ENCODE data around the gene ZNF8. TPM values are rescaled to one million over a fixed set of nuclear protein-coding genes. Genes with fewer than 3 reads are reported as not detected.
"Not testable (repeated sequence)": the region's sequence is repeated elsewhere in the genome, so short reads cannot be mapped to it uniquely, and the experiment has no call there.

The ZNF8 gene
- total RNA-seq, 2 experiments from 2014 or later = 5.1 to 5.4 TPM

DNA sequence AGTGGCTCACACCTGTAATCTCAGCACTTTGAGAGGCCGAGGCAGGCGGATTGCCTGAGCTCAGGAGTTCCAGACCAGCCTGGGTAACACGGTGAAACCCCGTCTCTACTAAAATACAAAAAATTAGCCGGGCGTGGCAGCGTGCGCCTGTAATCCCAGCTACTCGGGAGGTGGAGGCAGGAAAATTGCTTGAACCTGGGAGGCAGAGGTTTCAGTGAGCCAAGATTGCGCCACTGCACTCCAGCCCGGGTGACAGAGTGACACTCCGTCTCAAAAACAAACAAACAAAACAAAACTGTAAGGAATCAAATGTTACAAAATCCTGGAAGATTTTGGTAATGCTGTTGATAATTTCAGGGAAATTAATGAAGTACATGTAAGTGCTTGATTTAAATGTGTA is 69.3 kb downstream of the ZNF8 start:
- CTCF ChIA-PET = interaction anchor here (1.0 to 2.2 kb wide), 3 partner anchors 15 to 172 kb away, joined by 3 to 7 read pairs (median 3); partner anchors contain the start of genes ZBTB45 and ZNF497
- DNase-seq = not testable (repeated sequence)
- peaks cover 17% of the 10 kb centered on the region for H3K36me3 Mint-ChIP-seq (ENCODE audit: low read depth)

DNA sequence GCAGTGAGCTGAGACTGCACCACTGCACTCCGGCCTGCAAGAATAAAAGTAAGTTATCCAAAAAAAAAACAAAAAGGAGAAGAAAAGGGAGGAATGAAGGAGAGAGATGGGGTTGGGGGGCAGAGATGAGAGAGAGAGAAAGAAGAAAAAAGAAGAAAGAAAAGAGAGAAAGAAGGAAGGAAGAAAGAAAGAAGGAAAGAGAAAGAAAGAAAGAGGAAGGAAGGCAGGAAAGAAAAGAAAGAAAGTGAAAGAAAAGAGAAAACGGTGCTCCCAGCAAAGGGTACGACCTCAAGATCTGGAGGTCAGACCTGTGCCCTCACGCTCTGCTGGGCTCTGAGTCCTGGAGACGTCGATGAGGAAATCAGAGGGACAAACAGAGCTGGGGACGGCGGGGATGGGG is 70.8 kb downstream of the ZNF8 start:
- H3K27me3 Mint-ChIP-seq = peaks cover 4% of the 10 kb centered on the region
- CTCF ChIA-PET = interaction anchor here (1.3 kb wide), 1 partner anchor 10 kb away, joined by 3 read pairs; no protein-coding TSS in a partner anchor
- H3K36me3 Mint-ChIP-seq (ENCODE audit: low read depth) = peaks cover 17% of the 10 kb centered on the region
- H3K4me3 Mint-ChIP-seq = peak overlapping the region; percentile 47
- peak overlapping the region; percentile 27 for H3K27ac Mint-ChIP-seq
- POLR2A ChIA-PET = interaction anchor here (1.2 kb wide), 1 partner anchor 30 kb away, joined by 5 read pairs; no protein-coding TSS in a partner anchor
- no peak for DNase-seq
- H3K4me1 Mint-ChIP-seq = peaks cover 31% of the 10 kb centered on the region
- H3K9me3 Mint-ChIP-seq = no peaks in the 10 kb centered on the region

More for the DNA sequence above, 69.3 kb downstream of the ZNF8 start:
- Mint-ChIP-seq H3K4me1 (peaks cover 29% of the 10 kb centered on the region), H3K4me3 (peak overlapping the region; percentile 91), H3K27ac (peak overlapping the region; percentile 89)
- POLR2A ChIA-PET = interaction anchor here (0.7 to 1.2 kb wide), 2 partner anchors 8 to 32 kb away, joined by 3 to 5 read pairs; no protein-coding TSS in a partner anchor
- not testable (repeated sequence) for H3K9me3 Mint-ChIP-seq, H3K27me3 Mint-ChIP-seq

DNA sequence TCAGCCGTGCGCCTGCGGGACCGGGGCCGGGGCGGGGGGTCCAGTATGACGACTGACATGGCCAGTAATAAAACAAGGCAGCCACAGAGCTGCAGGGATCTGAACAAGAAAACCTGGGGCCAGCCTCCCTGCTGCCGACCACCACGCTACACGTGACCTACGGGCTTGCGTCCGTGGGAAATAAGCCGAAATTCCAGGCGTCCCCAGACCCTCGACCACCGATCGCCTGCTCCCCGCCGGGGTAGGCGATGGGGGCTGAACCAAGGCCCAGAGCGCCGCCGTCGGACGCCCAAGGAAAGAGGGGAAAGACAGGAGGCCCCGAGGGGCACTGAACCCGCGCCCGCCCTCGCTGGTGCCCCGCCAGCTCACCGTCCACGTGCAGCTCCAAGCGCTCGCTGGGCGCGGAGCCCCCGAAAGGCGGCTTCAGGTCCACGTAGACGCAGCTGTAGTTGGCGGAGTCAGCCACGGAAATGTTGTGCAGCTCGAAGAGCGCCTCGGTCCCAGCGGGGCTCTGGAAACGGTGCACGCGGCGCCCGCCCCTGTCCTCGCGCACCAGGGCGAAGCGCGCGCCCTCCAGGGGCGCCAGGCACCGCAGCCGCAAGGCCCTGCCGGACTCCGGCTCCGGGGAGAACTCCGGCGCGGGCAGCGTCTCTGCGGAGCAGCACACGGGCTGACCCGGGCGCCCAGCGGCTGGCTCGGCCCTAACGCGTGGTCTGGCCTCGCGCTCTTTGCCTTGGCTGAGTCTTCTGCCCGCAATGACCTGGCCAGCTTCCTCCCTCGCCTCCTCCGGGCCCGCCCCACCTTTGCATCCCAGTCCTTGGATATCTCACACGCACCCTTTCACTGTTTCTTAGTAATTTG is 71.5 kb downstream of the ZNF8 start:
- H3K27me3 Mint-ChIP-seq = peaks cover 4% of the 10 kb centered on the region
- ChIA-PET POLR2A (no interaction called here), CTCF (interaction anchor here (1.3 kb wide), 1 partner anchor 11 kb away, joined by 3 read pairs; no protein-coding TSS in a partner anchor)
- no peak overlapping the region for H3K4me3 Mint-ChIP-seq
- H3K27ac Mint-ChIP-seq = no peak overlapping the region
- H3K4me1 Mint-ChIP-seq = peaks cover 36% of the 10 kb centered on the region
- DNase-seq = no peak
- H3K36me3 Mint-ChIP-seq (ENCODE audit: low read depth) = peaks cover 20% of the 10 kb centered on the region
- no peaks in the 10 kb centered on the region for H3K9me3 Mint-ChIP-seq

DNA sequence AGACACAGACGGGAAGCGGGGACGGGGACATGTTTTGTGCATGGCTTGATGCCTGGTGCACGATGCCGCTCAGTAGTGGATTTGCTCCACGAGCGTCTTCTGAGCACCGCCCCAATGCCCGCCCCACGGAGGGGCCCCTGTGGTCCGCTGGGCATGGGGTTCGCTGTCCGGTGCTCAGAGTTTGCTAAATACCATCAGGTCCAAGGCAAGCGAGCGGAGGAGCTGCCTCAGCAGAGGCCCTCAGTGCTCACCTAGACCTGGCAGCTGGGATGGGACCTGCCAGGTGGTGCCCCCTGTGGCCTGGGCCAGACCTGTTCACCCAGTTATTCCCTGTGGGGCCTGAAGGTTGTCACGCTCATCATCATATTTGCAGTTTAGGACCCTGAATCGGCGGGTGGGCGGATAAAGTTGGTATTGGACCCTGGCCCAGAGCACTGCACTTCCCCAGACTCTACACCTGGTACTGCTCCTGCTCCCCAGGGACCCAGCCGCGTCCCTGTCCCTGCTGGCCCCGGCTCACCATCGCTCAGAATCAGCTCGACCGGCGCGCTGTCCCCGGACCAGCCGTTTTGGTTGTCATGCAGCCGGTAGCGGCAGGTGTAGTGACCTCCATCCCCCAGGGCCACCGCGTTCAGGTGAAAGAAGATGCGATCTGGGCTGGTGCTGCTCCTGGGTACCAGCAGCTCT is 72.3 kb downstream of the ZNF8 start:
- Mint-ChIP-seq H3K4me1 (peaks cover 37% of the 10 kb centered on the region), H3K27ac (no peak overlapping the region), H3K9me3 (no peaks in the 10 kb centered on the region), H3K27me3 (peaks cover 2% of the 10 kb centered on the region), H3K36me3 (ENCODE audit: low read depth) (peaks cover 23% of the 10 kb centered on the region), H3K4me3 (no peak overlapping the region)
- POLR2A ChIA-PET = no interaction called here
- CTCF ChIA-PET = no interaction called here
- no peak for DNase-seq

DNA sequence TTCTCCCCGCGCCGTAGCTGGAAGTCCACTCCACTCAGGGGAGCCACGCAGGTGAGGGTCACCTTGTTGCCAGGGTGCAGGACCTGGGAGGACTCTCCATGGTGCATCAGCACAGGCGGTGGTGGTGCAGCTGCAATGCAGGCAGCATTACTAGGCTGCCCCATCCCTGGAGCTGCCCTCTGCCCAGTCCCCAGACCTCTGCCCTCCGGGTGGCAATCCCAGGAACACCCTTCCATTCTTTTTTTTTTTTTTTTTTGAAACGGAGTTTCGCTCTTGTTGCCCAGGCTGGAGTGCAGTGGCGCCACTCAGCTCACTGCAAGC is 72.8 kb downstream of the ZNF8 start:
- no peak for DNase-seq
- Mint-ChIP-seq H3K4me1 (peaks cover 42% of the 10 kb centered on the region), H3K4me3 (no peak overlapping the region), H3K9me3 (no peaks in the 10 kb centered on the region), H3K27ac (no peak overlapping the region), H3K36me3 (ENCODE audit: low read depth) (peaks cover 23% of the 10 kb centered on the region), H3K27me3 (peaks cover 2% of the 10 kb centered on the region)
- ChIA-PET CTCF (interaction anchor here (0.6 to 0.7 kb wide), 2 partner anchors 222 to 901 kb away, joined by 4 to 6 read pairs; no protein-coding TSS in a partner anchor), POLR2A (no interaction called here)

DNA sequence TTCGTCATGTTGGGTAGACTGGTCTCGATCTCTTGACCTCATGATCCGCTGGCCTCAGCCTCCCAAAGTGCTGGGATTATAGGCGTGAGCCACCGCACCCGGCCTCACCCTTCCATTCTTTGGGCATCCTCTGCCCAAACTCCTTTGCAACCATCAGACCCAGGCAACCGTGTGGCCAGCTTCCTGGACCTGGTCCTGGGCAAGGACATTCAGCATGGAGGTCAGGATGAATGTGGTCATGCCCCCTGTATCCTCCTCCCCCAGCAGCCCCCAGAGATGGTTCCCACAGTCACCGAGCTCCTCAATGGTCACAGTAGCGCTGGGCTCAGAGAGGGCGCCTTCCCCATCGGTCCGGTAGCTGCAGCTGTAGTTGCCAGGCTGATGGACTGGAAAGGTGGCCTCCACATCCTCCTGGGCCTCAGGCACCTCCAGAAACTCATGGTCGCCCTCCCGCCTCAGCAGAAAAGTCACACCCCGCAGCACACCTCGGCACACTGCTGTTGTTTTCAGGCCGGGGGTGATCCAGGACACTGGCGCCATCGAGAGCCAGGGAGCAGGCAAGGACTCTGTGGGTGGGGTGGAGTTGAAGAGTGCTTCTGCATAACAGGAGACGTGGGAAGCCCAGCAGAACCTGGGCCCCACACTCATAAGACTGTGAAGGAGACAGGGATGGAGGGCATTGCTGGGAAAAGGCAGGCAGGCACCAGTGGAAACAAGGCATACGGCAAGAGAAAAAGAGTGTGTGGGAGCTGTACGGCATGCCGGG is 73.4 kb downstream of the ZNF8 start:
- POLR2A ChIA-PET = no interaction called here
- H3K27me3 Mint-ChIP-seq = peaks cover 2% of the 10 kb centered on the region
- CTCF ChIA-PET = interaction anchor here (0.6 to 0.7 kb wide), 2 partner anchors 222 to 901 kb away, joined by 4 to 6 read pairs; no protein-coding TSS in a partner anchor
- DNase-seq = no peak
- no peak overlapping the region for H3K27ac Mint-ChIP-seq
- H3K36me3 Mint-ChIP-seq (ENCODE audit: low read depth) = peaks cover 23% of the 10 kb centered on the region
- H3K4me3 Mint-ChIP-seq = no peak overlapping the region
- peaks cover 40% of the 10 kb centered on the region for H3K4me1 Mint-ChIP-seq
- no peaks in the 10 kb centered on the region for H3K9me3 Mint-ChIP-seq

Small RNAs within 50 kb of the gene (microRNA-seq; reads per million reads assigned to microRNA genes)
- gene MIR6806 (ENCODE audit: borderline microRNAs expressed, borderline replicate concordance) = not detected

Other genes with a start within 250 kb of the ZNF8 start
- not detected for gene ZSCAN1, start 244.9 kb upstream of the ZNF8 start, total RNA-seq
- gene ZNF135, start 219.7 kb upstream of the ZNF8 start, total RNA-seq = 1 to 10 TPM in 1 of 2 experiments, under 1 TPM in 1; 0.77 to 1.1 TPM
- 10 to 100 TPM; 19.0 to 20.6 TPM for gene ZSCAN18, start 180.7 kb upstream of the ZNF8 start, total RNA-seq
- 1 to 10 TPM; 5.2 to 5.5 TPM for gene ZNF329, start 128.2 kb upstream of the ZNF8 start, total RNA-seq
- gene ZNF274, start 95.9 kb upstream of the ZNF8 start, total RNA-seq = 10 to 100 TPM; 22.4 to 23.7 TPM
- gene ZNF544, start 50.0 kb upstream of the ZNF8 start, total RNA-seq = 10 to 100 TPM; 33.5 to 34.6 TPM
- gene ERVK3-1, start 26.4 kb downstream of the ZNF8 start, total RNA-seq = 10 to 100 TPM; 57.0 to 59.5 TPM
- 1 to 10 TPM; 4.3 to 5.0 TPM for gene ZSCAN22, start 48.0 kb downstream of the ZNF8 start, total RNA-seq
- gene A1BG, start 74.5 kb downstream of the ZNF8 start, total RNA-seq = 1 to 10 TPM; 2.0 to 4.5 TPM
- 1 to 10 TPM in 1 of 2 experiments, under 1 TPM in 1; 0.98 to 1.4 TPM for gene ZNF497, start 83.8 kb downstream of the ZNF8 start, total RNA-seq
- 1 to 10 TPM; 1.5 to 2.3 TPM for gene ZNF837, start 102.1 kb downstream of the ZNF8 start, total RNA-seq
- gene RPS5, start 108.3 kb downstream of the ZNF8 start, total RNA-seq = 1,000 to 10,000 TPM in 1 of 2 experiments, 100 to 1,000 TPM in 1; 918 to 1,077 TPM
- gene RNF225, start 116.7 kb downstream of the ZNF8 start, total RNA-seq = under 1 TPM; 0.35 to 0.74 TPM
- 1 to 10 TPM; 6.7 to 6.8 TPM for gene ZNF584, start 129.7 kb downstream of the ZNF8 start, total RNA-seq
- 1 to 10 TPM; 4.8 to 5.3 TPM for gene ZNF132, start 161.2 kb downstream of the ZNF8 start, total RNA-seq
- gene ZNF324B, start 172.7 kb downstream of the ZNF8 start, total RNA-seq = 10 to 100 TPM in 1 of 2 experiments, 1 to 10 TPM in 1; 9.8 to 10.3 TPM
- gene ZNF324, start 188.1 kb downstream of the ZNF8 start, total RNA-seq = 10 to 100 TPM in 1 of 2 experiments, 1 to 10 TPM in 1; 9.0 to 12.7 TPM
- 1 to 10 TPM; 7.6 to 7.9 TPM for gene ZNF446, start 197.4 kb downstream of the ZNF8 start, total RNA-seq
- 10 to 100 TPM in 1 of 2 experiments, 1 to 10 TPM in 1; 9.8 to 10.2 TPM for gene SLC27A5, start 233.0 kb downstream of the ZNF8 start, total RNA-seq
- gene ZBTB45, start 240.9 kb downstream of the ZNF8 start, total RNA-seq = 10 to 100 TPM; 17.9 to 19.9 TPM

Measured in activated CD4-positive, alpha-beta T cell treated with anti-CD3 and anti-CD28 coated beads, Interleukin-2, amount 10 ng/mL, durations not matched to agents 7 days and 5 days (primary cell).